Kidney epithelial cell (primary cell): ENCODE data around the gene LAMB3. TPM values are rescaled to one million over a fixed set of nuclear protein-coding genes. Genes with fewer than 3 reads are reported as not detected.

Source experiments
- DNase-seq: peaks from one replicate; pipeline ENCODE4 v3.0.0-alpha.2; 2010; ENCODE audit warnings: low read depth
- H3K27me3 ChIP-seq: 2 replicates; pipeline ENCODE4 v1.6.0; 2011; ENCODE audit warnings: low read length; ENCODE audit not compliant: control insufficient read depth, insufficient read depth
- H3K36me3 ChIP-seq: 2 replicates; pipeline ENCODE4 v1.5.1; 2011; ENCODE audit warnings: low read length; ENCODE audit not compliant: control insufficient read depth, insufficient read depth
- H3K4me3 ChIP-seq: 2 replicates; pipeline ENCODE4 v1.5.1; 2011; ENCODE audit warnings: low read depth, mild to moderate bottlenecking, control low read depth, low read length
- CTCF ChIP-seq: IDR thresholded peaks from 2 replicates; pipeline ENCODE4 v1.5.1; 2011; ENCODE audit warnings: mild to moderate bottlenecking, moderate library complexity, low read length, control low read depth, inconsistent platforms; ENCODE audit not compliant: insufficient read depth, poor library complexity, severe bottlenecking
- total RNA-seq: library from RNA; depleted of rRNA; stranded (reverse); fragments of >200 nt; gene quantifications from 2 replicates; pipeline ENCODE4 v1.2.3, GENCODE V29; 2015

LAMB3 gene
- total RNA-seq, 1 donor from 2014 or later = 343 TPM

- peak; percentile 92 for TF ChIP-seq CTCF
- no peaks in the 10 kb centered on the region for H3K36me3 ChIP-seq
- no peak for DNase-seq
- no peaks in the 10 kb centered on the region for H3K27me3 ChIP-seq
- H3K4me3 ChIP-seq = no peak overlapping the region
Observed at GRCh38 chr1:209601809-209602657, 50.2 kb downstream of the LAMB3 start.

- no peaks in the 10 kb centered on the region for H3K36me3 ChIP-seq
- no peak overlapping the region for H3K4me3 ChIP-seq
- DNase-seq = no peak
- H3K27me3 ChIP-seq = peaks cover 3% of the 10 kb centered on the region
- TF ChIP-seq CTCF = no peak
Observed at GRCh38 chr1:209600541-209600940, 51.7 kb downstream of the LAMB3 start.

- DNase-seq = no peak
- no peak for TF ChIP-seq CTCF
- no peak overlapping the region for H3K4me3 ChIP-seq
- H3K27me3 ChIP-seq = peaks cover 3% of the 10 kb centered on the region
- no peaks in the 10 kb centered on the region for H3K36me3 ChIP-seq
Observed at GRCh38 chr1:209598227-209598626, 54.0 kb downstream of the LAMB3 start.

- no peak for TF ChIP-seq CTCF
- H3K36me3 ChIP-seq = no peaks in the 10 kb centered on the region
- no peak overlapping the region for H3K4me3 ChIP-seq
- peaks cover 3% of the 10 kb centered on the region for H3K27me3 ChIP-seq
- DNase-seq = no peak
Observed at GRCh38 chr1:209597499-209597898, 54.7 kb downstream of the LAMB3 start.

GRCh38 chr1:209595599-209596285, 56.5 kb downstream of the LAMB3 start:
- no peak for TF ChIP-seq CTCF
- H3K36me3 ChIP-seq = no peaks in the 10 kb centered on the region
- peaks cover 3% of the 10 kb centered on the region for H3K27me3 ChIP-seq
- no peak overlapping the region for H3K4me3 ChIP-seq
- DNase-seq = no peak
